EL (cell line): ENCODE results near the gene FBXO3.
"Not testable (repeated sequence)": the region's sequence is repeated elsewhere in the genome, so short reads cannot be mapped to it uniquely, and the experiment has no call there.

Experiments
- DNase-seq: peaks from one replicate; pipeline ENCODE4 v3.0.0-alpha.2; 2016

FBXO3 gene

GRCh38 chr11:33773987-33774735, at the start of gene FBXO3:
FBXO3 (minus strand) TSS chr11:33774520; CDS start chr11:33774497, 23 bp downstream.
- peak; percentile 87 for DNase-seq

DNA sequence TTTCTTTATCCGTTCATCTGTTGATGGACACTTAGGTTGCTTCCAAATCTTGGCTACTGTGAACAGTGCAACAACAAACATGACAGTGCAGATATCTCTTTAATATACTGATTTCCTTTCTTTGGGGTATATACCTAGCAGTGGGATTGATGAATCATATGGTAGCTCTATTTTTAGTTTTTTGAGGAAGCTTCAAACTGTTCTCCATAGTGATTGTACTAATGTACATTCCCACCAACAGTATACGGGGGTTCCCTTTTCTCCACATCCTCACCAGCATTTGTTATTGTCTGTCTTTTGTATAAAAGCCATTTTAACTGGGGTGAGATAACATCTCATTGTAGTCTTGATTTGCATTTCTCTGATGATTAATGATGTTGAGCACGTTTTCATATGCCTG, 48.7 kb upstream of the FBXO3 start:
- DNase-seq: not testable (repeated sequence)

DNA sequence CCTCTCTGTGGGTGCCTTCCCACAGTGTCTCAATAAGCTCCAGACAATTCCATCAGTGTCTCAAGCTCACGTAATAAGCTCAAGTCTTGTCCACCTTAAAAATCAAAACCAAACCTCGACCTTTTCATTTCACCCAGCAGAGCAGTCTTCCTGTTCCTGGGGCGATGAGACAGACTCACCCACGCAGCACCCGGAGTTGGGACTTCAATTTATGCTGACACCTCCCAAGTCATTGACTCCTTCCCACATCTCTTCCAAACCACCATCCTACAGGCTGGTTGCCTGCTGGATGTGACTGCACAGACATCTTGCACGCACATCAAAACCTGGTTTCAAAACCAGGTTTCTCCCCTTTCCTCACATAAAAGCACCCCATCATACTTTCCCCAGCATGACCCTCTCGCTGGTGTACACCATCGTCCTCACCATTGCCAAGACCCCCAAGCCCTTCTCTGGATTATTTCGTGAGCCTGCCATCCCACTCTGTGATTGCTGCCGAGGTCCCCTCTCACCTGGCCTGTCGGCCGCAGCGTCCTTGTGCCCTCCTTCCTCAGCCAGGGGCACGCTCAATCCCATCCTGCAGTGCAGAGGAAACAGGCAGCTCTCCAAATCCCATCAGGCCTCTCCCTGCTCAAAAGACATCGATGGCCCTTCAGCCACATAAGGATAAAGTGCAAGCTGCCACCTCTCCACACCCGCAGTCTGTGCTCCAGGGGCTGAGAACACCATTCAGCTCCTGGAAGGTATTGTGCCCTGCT, 45.1 kb upstream of the FBXO3 start:
- DNase-seq: no peak

DNA sequence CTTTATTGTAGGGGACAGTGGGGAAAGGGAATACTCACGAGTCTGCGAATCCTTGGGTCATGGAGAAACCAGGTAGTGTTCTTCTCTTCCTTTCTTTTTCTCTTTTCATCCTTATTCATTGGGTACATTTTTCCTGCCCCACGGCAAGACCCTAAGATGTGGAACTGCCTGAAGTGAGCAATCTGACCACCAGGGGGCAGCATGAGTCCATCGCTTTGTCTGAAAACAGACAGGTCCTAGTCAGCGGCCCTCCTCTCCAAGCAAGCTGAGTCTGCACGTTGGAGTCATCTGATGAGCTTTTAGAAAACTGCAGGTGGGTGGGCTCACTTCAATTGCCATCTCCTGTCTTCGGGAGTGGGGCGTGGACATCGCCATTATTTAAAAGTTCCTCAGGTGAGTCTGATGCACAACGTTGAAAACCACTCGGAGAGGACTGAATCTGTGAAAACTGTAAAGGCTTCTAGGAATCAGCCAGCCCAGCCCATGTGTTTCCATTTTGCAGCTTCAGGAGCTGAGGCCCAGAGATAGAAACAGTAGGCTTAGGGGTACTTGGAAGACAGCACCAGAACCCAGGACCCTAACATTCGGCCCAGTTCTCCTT, 34.0 kb upstream of the FBXO3 start:
- DNase-seq: peak; percentile 79

GRCh38 chr11:33804471-33804870, 30.2 kb upstream of the FBXO3 start:
- no peak for DNase-seq

- DNase-seq: peak; percentile 90
Observed at GRCh38 chr11:33802194-33802950, 28.1 kb upstream of the FBXO3 start.

- no peak for DNase-seq
Observed at GRCh38 chr11:33801821-33802193, 27.5 kb upstream of the FBXO3 start.

DNA sequence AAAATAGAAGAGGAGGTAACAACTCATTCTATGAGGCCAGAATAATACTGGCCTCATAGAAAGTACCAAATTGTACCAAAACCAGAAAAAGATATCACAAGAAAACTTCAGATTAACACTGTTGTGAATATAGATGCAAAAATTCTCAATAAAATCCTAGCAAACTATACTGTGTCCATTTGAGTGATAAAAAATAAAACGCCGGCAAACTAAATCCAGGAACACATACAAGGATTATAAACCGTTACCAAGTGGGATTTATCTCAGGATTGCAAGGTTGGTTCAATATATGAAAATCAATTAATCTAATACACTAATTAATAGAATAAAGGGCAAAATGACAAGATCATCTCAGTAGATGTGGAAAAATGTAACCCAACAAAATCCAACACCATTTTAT, 23.6 kb upstream of the FBXO3 start:
- no peak for DNase-seq

DNA sequence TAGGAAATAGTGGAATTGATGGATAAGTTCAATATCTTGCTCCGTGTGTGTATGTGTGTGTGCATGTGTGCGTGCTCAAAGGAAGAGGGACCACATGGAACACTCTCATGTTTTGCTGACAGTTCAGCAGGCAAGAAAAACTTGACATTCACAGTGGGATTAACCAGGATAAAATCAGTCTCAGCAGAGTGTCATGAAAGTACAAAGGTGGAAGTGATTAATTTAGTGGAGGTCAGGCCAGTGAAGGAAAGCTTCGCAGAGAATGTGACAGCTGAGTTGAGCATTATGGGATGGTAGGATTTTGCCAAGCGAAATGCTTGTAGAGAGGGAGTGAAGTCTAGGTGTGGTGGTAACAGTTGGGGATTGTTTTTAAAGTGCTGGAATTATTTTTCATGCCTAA, 15.7 kb upstream of the FBXO3 start:
- no peak for DNase-seq

DNA sequence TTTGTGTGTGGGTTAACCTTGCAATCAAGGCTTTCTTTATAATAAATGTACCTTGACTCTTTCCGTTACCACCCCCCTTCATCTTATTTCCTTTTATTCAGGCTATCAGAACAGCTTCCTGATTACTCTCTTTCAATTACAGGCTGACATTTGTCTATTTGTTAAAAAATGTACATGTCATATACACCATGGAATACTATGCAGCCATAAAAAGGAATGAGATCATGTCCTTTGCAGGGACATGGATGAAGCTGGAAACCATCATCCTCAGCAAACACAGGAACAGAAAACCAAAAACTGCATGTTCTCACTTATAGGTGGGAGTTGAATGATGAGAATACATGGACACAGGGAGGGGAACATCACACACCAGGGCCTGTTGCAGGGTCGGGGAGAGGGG, 13.8 kb upstream of the FBXO3 start:
- not testable (repeated sequence) for DNase-seq

- DNase-seq: no peak
Observed at GRCh38 chr11:33787076-33787475, 12.8 kb upstream of the FBXO3 start.

DNA sequence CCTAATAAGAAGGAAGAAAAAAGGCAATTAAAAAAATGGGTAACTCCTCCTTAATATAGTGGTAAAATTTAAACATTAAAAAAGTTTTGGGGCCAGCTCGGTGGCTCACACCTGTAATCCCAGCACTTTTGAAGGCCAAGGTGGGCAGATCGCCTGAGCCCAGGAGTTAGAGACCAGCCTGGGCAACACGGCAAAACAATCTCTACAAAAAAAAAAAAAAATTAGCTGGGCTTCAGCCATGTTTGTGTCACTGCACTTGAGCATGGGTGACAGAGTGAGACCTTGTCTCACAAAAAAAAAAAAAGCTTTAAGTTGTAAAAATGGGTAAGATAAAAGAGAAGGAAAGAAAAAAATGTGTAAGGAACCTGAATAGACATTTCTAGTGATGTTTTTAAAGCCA, 11.3 kb upstream of the FBXO3 start:
- no peak for DNase-seq

- DNase-seq: peak; percentile 80
Observed at GRCh38 chr11:33779849-33780528, 5.7 kb upstream of the FBXO3 start.

GRCh38 chr11:33778675-33779074, 4.4 kb upstream of the FBXO3 start:
- peak; percentile 69 for DNase-seq

DNA sequence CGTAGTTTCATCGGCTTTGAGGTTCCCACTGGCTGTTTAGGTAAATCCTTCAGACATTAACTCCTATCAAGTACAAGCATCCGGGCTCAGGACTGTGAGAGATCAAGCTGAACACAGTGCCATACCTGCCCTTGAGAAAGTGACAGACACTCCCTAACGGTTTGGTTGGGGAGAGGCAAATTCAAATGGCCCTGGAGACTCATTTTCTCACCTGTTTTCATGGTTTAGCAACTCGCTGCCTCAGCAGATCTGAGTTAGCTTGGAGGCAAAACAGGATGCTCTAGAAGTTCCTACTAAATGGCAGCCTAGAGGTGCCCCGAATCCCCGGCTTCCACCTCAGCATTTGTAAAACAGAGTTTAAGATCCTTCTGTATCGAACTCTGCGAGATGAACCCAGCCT, 3.6 kb upstream of the FBXO3 start:
- no peak for DNase-seq

DNA sequence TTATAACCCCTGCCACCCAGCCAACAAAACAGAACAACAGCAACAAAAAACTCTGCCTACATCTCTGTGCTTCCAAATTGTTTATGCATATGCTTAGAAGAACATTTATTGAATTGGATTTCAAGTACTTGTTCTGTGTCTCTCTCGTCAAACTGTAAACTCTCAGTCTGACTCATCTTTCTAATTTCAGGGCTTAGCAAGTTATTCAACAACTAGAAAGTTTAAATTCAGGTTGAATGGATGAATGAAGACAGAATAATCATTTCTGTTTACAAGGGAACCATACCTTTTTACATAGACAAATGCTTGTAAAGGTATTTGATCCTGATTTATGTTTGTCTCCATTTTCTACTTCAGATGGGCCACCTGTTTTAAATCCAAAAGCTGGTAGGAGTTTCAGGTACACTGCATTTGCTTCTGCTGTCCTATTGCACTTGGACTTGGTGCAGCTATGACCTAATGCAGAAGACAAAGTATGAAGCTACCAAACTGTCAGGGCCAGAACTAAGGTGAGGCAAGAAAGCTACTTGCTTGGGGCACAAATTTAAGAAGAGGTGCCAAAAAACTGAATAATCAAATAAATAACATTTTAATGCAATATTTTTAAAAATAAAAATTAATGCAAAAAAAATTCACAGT, 1.6 kb upstream of the FBXO3 start:
- no peak for DNase-seq

DNA sequence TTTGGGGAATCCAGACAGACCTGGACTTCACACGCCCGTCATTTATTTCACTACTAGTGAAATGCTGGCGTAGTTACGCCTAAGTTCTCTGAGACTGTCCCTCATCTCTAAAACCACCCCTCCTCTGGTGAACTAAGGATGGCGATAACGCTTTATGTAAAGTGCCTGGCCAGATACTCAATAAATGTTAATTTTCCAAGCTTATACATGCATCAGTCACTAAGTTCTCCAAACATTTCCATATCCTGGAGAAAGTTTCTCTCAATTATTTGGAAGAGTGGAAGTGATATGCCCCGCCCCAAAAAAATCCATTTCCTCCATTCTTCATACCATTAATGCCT, 1.1 kb upstream of the FBXO3 start:
- no peak for DNase-seq

- no peak for DNase-seq
Observed at GRCh38 chr11:33774736-33775466, 581 bp upstream of the FBXO3 start.

GRCh38 chr11:33773404-33773986, 825 bp downstream of the FBXO3 start:
- DNase-seq: peak; percentile 35

DNA sequence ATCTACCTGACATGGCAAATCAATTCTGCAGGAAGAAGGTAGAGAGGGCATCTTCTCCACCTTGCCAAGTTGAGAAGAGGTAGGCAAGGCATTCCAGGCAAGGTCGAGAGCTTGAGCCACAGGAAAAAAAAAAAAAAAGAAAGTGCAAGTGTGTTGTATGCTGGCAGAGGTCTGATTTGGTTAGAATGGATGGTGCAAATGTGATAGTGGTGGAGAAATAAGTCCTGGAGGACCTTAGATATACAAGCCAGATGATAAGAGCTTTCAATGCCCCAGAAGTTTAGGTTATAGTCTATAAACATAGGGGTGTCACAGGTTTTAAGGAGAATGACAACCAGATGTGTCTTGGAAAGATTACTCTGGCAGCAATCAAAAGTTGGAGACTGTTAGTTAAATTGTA, 1.4 kb downstream of the FBXO3 start:
- DNase-seq: no peak

DNA sequence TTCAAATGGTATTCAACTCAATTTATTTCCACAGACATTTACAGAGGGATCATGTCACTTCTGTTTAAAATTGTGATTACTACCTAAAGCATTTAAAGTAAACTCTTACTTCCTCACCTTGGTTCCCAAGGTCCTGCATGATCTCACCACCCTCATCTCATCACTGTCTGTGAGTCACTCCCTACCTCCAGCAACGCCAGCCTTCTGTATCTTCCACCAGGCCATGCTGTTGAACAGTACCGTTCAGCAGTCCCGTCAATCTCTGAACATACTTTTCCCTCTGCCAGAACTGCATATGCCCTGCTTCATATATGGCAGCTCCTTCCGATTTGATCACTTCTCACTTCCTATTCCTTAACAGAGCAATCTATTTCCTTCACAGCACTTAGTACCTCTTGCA, 2.0 kb downstream of the FBXO3 start:
- DNase-seq: peak; percentile 12
